H1 (cell line): Measurements from ENCODE around the gene HAT1. TPM values are rescaled to one million over a fixed set of nuclear protein-coding genes. Genes with fewer than 3 reads are reported as not detected.
A peak's percentile ranks its signal among the peaks of the same experiment; 100 is the strongest.

ENCODE experiments used
- CTCF ChIA-PET: fragments of 300-600 bp; sonication (Branson Sonifier 250); formaldehyde crosslinking; loops from one replicate; lab custom pipeline; 2021; ENCODE audit not compliant: partially characterized antibody; lab: Charles Lee
- POLR2A ChIA-PET: fragments of 300-600 bp; sonication (Branson Sonifier 250); formaldehyde crosslinking; loops from one replicate; lab custom pipeline; 2021; ENCODE audit warnings: inconsistent platforms; ENCODE audit not compliant: partially characterized antibody; lab: Charles Lee
- DNase-seq, 2 experiments: peaks; one replicate each; pipeline versions ENCODE4 v3.0.0 to v3.0.0-alpha.2; 2010 to 2022; ENCODE audit warnings: low spot score in 2 of 2, low read depth in 1 of 2, mixed read lengths in 1 of 2
- FAIRE-seq: peaks from 2 replicates; lab custom pipeline; 2011; peaks lifted over from hg19 to GRCh38; lab: Jason Lieb, UNC
- H2AFZ ChIP-seq: 2 replicates; pipeline ENCODE4 v1.8.1; 2012; ENCODE audit warnings: low read length, inconsistent platforms
- H2AK5ac ChIP-seq: 2 replicates; pipeline ENCODE4 v1.6.1; 2013; ENCODE audit warnings: low read depth, low read length
- H2BK120ac ChIP-seq: replicated peaks from 2 replicates; pipeline ENCODE3; 2013; ENCODE audit warnings: low read depth, low read length, inconsistent platforms
- H2BK12ac ChIP-seq: 2 replicates; pipeline ENCODE4 v1.6.1; 2013; ENCODE audit warnings: low read depth, low read length
- H2BK15ac ChIP-seq: 2 replicates; pipeline ENCODE4 v1.6.1; 2013; ENCODE audit warnings: low read length
- H2BK20ac ChIP-seq: 2 replicates; pipeline ENCODE4 v1.6.1; 2013; ENCODE audit warnings: low read length
- H2BK5ac ChIP-seq: 2 replicates; pipeline ENCODE4 v1.6.1; 2013; ENCODE audit warnings: low read depth, low read length
- H3K14ac ChIP-seq: 2 replicates; pipeline ENCODE4 v1.6.1; 2013; ENCODE audit warnings: inconsistent platforms; ENCODE audit not compliant: insufficient read length
- H3K18ac ChIP-seq: 2 replicates; pipeline ENCODE4 v1.6.1; 2013; ENCODE audit warnings: low read length; ENCODE audit errors: extremely low read depth
- H3K23ac ChIP-seq: 2 replicates; pipeline ENCODE4 v1.6.1; 2013; ENCODE audit warnings: inconsistent platforms; ENCODE audit not compliant: insufficient read length
- H3K23me2 ChIP-seq: 2 replicates; pipeline ENCODE4 v1.6.1; 2013; ENCODE audit warnings: low read depth, low read length
- H3K27ac ChIP-seq: 2 replicates; pipeline ENCODE4 v1.6.1; 2011; ENCODE audit warnings: low read depth, low read length, inconsistent platforms
- H3K27me3 ChIP-seq, 4 experiments: replicated peaks in 1 of 4; 1 replicate in 1 of 4; 2 replicates in 3 of 4; pipeline versions ENCODE4 v1.6.1 to v1.8.1; 2011 to 2013; ENCODE audit warnings: low read length in 3 of 4, mild to moderate bottlenecking in 3 of 4, inconsistent platforms in 2 of 4, mixed read lengths in 2 of 4, moderate library complexity in 1 of 4; ENCODE audit not compliant: control insufficient read depth in 3 of 4, insufficient read depth in 3 of 4; ENCODE audit errors: extremely low read depth in 1 of 4
- H3K36me3 ChIP-seq, 4 experiments: 2 replicates each; pipeline versions ENCODE4 v1.6.1 to v1.8.1; 2011 to 2013; ENCODE audit warnings: mild to moderate bottlenecking in 4 of 4, low read length in 3 of 4, moderate library complexity in 2 of 4, control low read depth in 1 of 4, inconsistent platforms in 1 of 4; ENCODE audit not compliant: insufficient read depth in 4 of 4, control insufficient read depth in 2 of 4
- H3K4ac ChIP-seq: replicated peaks from 2 replicates; pipeline ENCODE3; 2013; ENCODE audit warnings: low read length, low read depth, mixed read lengths, inconsistent platforms; ENCODE audit not compliant: insufficient read length
- H3K4me1 ChIP-seq, 4 experiments: replicated peaks in 1 of 4; 1 replicate in 1 of 4; 2 replicates in 3 of 4; pipeline versions ENCODE4 v1.6.1 to v1.8.1; 2011 to 2013; ENCODE audit warnings: low read length in 3 of 4, inconsistent platforms in 2 of 4, mixed read lengths in 1 of 4; ENCODE audit not compliant: insufficient read depth in 4 of 4, control insufficient read depth in 3 of 4
- H3K4me2 ChIP-seq, 2 experiments: 2 replicates each; pipeline versions ENCODE4 v1.6.1 to v1.8.1; 2011 to 2013; ENCODE audit warnings: low read depth in 2 of 2, low read length in 2 of 2, control low read depth in 1 of 2, inconsistent platforms in 1 of 2, mild to moderate bottlenecking in 1 of 2; ENCODE audit not compliant: insufficient read depth in 1 of 2
- H3K4me3 ChIP-seq, 4 experiments: fragments of 200-600, 300-600 bp in 1 of 4; sonication (generic), shearing (Covaris generic), sonication (Bioruptor Twin) in 1 of 4; 2 replicates each; pipeline versions ENCODE4 v1.5.1 to v1.8.1; 2011 to 2016; ENCODE audit warnings: low read length in 4 of 4, low read depth in 3 of 4, control low read depth in 2 of 4, inconsistent platforms in 2 of 4, mild to moderate bottlenecking in 2 of 4, mixed read lengths in 1 of 4, moderate library complexity in 1 of 4; ENCODE audit not compliant: insufficient read depth in 2 of 4; ENCODE audit errors: extremely low read depth in 1 of 4
- H3K56ac ChIP-seq: replicated peaks from 2 replicates; pipeline ENCODE3; 2013; ENCODE audit warnings: low read depth, mild to moderate bottlenecking, mixed read lengths, low read length, inconsistent platforms; ENCODE audit not compliant: insufficient read length
- H3K79me1 ChIP-seq: 2 replicates; pipeline ENCODE4 v1.6.1; 2013; ENCODE audit warnings: low read depth, low read length, control low read depth
- H3K79me2 ChIP-seq, 2 experiments: 2 replicates each; pipeline versions ENCODE4 v1.6.1 to v1.8.1; 2012 to 2013; ENCODE audit warnings: low read length in 2 of 2, mild to moderate bottlenecking in 2 of 2, inconsistent platforms in 1 of 2; ENCODE audit not compliant: insufficient read depth in 2 of 2, control insufficient read depth in 1 of 2
- H3K9ac ChIP-seq, 4 experiments: replicated peaks in 1 of 4; 1 replicate in 1 of 4; 2 replicates in 3 of 4; pipeline versions ENCODE4 v1.6.1 to v1.8.1; 2011 to 2013; ENCODE audit warnings: low read depth in 3 of 4, low read length in 3 of 4, control low read depth in 2 of 4, mild to moderate bottlenecking in 2 of 4, moderate library complexity in 2 of 4, inconsistent platforms in 1 of 4; ENCODE audit errors: extremely low read depth in 1 of 4
- H3K9me3 ChIP-seq, 2 experiments: 2 replicates each; pipeline versions ENCODE4 v1.6.1 to v1.8.1; 2012 to 2013; ENCODE audit warnings: mild to moderate bottlenecking in 2 of 2, moderate library complexity in 2 of 2, control low read depth in 1 of 2, inconsistent platforms in 1 of 2, low read depth in 1 of 2, low read length in 1 of 2, mixed read lengths in 1 of 2; ENCODE audit not compliant: insufficient read depth in 2 of 2
- H4K20me1 ChIP-seq, 2 experiments: replicated peaks in 1 of 2; 2 replicates each; pipeline versions ENCODE3 to v1.8.1; 2011 to 2013; ENCODE audit warnings: inconsistent platforms in 2 of 2, low read length in 2 of 2, mild to moderate bottlenecking in 1 of 2; ENCODE audit not compliant: insufficient read depth in 2 of 2, control insufficient read depth in 1 of 2
- H4K5ac ChIP-seq: 2 replicates; pipeline ENCODE4 v1.6.1; 2013; ENCODE audit warnings: low read length, low read depth, mixed read lengths, inconsistent platforms; ENCODE audit not compliant: insufficient read length
- H4K8ac ChIP-seq: 2 replicates; pipeline ENCODE4 v1.8.0; 2013; ENCODE audit warnings: mild to moderate bottlenecking, moderate library complexity, low read length, inconsistent platforms; ENCODE audit not compliant: insufficient read depth; ENCODE audit errors: extremely low read depth
- H4K91ac ChIP-seq: replicated peaks from 2 replicates; pipeline ENCODE3; 2013; ENCODE audit warnings: low read length, mixed read lengths, inconsistent platforms; ENCODE audit not compliant: insufficient read length
- CEBPB ChIP-seq: IDR thresholded peaks from 2 replicates; pipeline ENCODE4 v1.6.1; 2012; ENCODE audit warnings: low read depth, low read length
- CHD1 ChIP-seq: IDR thresholded peaks from 2 replicates; pipeline ENCODE4 v1.6.1; 2012; ENCODE audit warnings: low read depth, low read length, improper control_type of control experiment
- CHD2 ChIP-seq: IDR thresholded peaks from 2 replicates; pipeline ENCODE4 v1.6.1; 2012; ENCODE audit warnings: low read length, improper control_type of control experiment
- FOSL1 ChIP-seq: IDR thresholded peaks from 2 replicates; pipeline ENCODE4 v1.6.1; 2011; ENCODE audit warnings: mild to moderate bottlenecking, low read depth, low read length, moderate library complexity; ENCODE audit not compliant: insufficient read depth
- GABPA ChIP-seq: IDR thresholded peaks from 2 replicates; pipeline ENCODE4 v1.6.1; 2011; ENCODE audit warnings: mild to moderate bottlenecking, low read length, moderate library complexity, borderline replicate concordance; ENCODE audit not compliant: insufficient read depth
- MAFK ChIP-seq: IDR thresholded peaks from 2 replicates; pipeline ENCODE4 v1.6.1; 2012; ENCODE audit warnings: low read depth, mild to moderate bottlenecking, improper control_type of control experiment, low read length
- NRF1 ChIP-seq: IDR thresholded peaks from 2 replicates; pipeline ENCODE4 v1.6.1; 2011; ENCODE audit warnings: mild to moderate bottlenecking, low read depth, low read length, improper control_type of control experiment
- POU5F1 ChIP-seq: IDR thresholded peaks from 2 replicates; pipeline ENCODE4 v1.6.1; 2011; ENCODE audit warnings: low read depth, mild to moderate bottlenecking, low read length, moderate library complexity
- SAP30 ChIP-seq: fragments of 300-600 bp; sonication (generic); IDR thresholded peaks from 2 replicates; pipeline ENCODE4 v1.7.1; 2012; ENCODE audit warnings: low read length, moderate library complexity, mild to moderate bottlenecking, inconsistent platforms; ENCODE audit not compliant: insufficient read depth, insufficient replicate concordance
- SUZ12 ChIP-seq: fragments of 200-600 bp; sonication (generic); IDR thresholded peaks from 2 replicates; pipeline ENCODE4 v1.6.1; 2012; ENCODE audit warnings: mild to moderate bottlenecking, inconsistent platforms, low read length, moderate library complexity, mixed read lengths
- ZNF274 ChIP-seq: IDR thresholded peaks from 2 replicates; pipeline ENCODE4 v1.7.0; 2012; ENCODE audit warnings: low read length, borderline replicate concordance; ENCODE audit errors: extremely low read depth
- WGBS, 2 experiments: shearing (Covaris generic) in 1 of 2; methylation state at CpG; one replicate each; pipeline versions ENCODE4 v1.1.6 to v1.1.7; 2013 to 2015; ENCODE audit warnings: low lambda C conversion rate in 2 of 2, mixed read lengths in 2 of 2, inconsistent platforms in 1 of 2, low coverage in 1 of 2, missing lambda C conversion rate in 1 of 2; ENCODE audit not compliant: insufficient replicate concordance in 2 of 2, insufficient coverage in 1 of 2, insufficient read length in 1 of 2; ENCODE audit errors: extremely low coverage in 1 of 2, missing lambda C conversion rate in 1 of 2; 5-methylcytosine and 5-hydroxymethylcytosine counted together
- polyA plus RNA-seq, 7 experiments: library from polyadenylated mRNA; depleted of rRNA in 3 of 7; stranded (reverse) in 5 of 7; unstranded in 2 of 7; fragments of >200 nt in 5 of 7; fragments of 200-250 nt in 2 of 7; gene quantifications; 1 replicate in 5 of 7; 2 replicates in 1 of 7; 4 replicates in 1 of 7; pipeline versions ENCODE4 v1.2.1 to v1.2.3, GENCODE V29; 2011 to 2013; ENCODE audit warnings: missing spikeins in 2 of 7, mixed read lengths in 2 of 7
- total RNA-seq: library from RNA; stranded (reverse); fragmentation: NEBNext Ultra II Directional; extraction: Animal tissue kit (Norgen Biotek cat#: 25700); gene quantifications from 2 replicates; pipeline ENCODE4 v1.2.1, GENCODE V29; 2021

Gene HAT1
- total and polyA plus RNA-seq, 2 of the 8 experiments (the other 6 are each of a cell fraction or from before 2014, with no cell fraction given) = 44.6 to 74.2 TPM

DNA sequence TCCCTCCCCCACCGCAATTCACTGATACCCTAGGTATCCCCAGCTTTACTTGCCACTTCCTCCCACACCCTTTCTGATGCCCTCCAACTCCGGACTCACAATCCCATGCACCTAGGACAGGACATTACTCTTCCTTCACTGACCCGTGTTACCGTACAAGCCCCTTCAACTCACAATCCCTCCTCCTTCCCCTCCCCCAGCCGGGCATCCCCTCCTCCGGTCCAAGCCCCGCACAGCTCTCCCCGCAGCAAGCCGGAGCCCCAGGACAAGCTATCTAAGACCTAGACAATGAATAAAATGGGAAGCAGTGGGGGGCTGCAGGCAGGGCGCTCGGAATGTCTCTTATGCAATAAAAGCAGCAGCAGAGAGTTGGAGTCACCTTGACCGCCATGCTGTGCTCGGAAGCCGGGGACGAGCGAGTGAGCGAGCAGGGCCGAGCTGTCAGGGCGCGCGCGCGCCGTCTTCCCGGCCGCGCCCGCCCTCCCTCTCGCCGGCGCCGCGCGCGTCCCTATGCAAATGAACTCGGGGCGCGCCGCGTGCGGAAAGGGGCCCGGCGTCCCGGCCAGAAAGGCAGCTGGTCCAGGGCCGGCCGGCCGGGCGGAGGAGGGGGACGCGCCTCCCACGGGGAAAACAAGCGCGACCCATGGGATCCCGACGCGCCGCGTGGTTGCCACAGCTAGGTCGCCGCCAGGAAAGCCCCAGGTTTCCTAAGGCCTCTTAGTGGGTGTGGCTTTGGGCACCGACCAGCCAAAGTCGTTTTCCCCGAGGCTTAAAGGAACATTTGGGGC, 28.2 kb upstream of the HAT1 start, which contains the start of gene SLC25A12:
Gene SLC25A12 (minus strand): TSS at position 421 of the 788 bp plus-strand sequence. CDS start 30 bp downstream, at position 391.
- no peak within 1 kb of the TSS for H3K4ac ChIP-seq
- H4K5ac ChIP-seq = peak within 1 kb of the TSS; percentile 38
- no peak within 1 kb of the TSS for H4K91ac ChIP-seq
- H3K9me3 ChIP-seq = peaks cover 0 to 3% of the 10 kb centered on the region in 2 experiments; a peak in 1 of 4 replicates
- peak within 1 kb of the TSS; percentile 75 to 97 (median 82) for H3K4me3 ChIP-seq
- no peak within 1 kb of the TSS for H2AK5ac ChIP-seq
- CTCF ChIA-PET = interaction anchor here (1.1 to 1.3 kb wide), 4 partner anchors 13 to 190 kb away, joined by 3 to 6 read pairs (median 4); no protein-coding TSS in a partner anchor
- H3K27ac ChIP-seq = peak within 1 kb of the TSS; percentile 2; the same call in 1 of the 2 replicates
- H3K23me2 ChIP-seq = peaks cover 3% of the 10 kb centered on the region
- H3K27me3 ChIP-seq = no peaks in the 10 kb centered on the region
- H4K20me1 ChIP-seq = no peaks in the 10 kb centered on the region
- H3K56ac ChIP-seq = peak within 1 kb of the TSS; percentile 1
- peak within 1 kb of the TSS; percentile 38 to 77 (median 58) for H3K9ac ChIP-seq
- POLR2A ChIA-PET = interaction anchor here (0.7 to 2.9 kb wide), 7 partner anchors 11 to 510 kb away, joined by 3 to 23 read pairs (median 3); partner anchors contain the start of gene HAT1
- no peaks in the 10 kb centered on the region for H3K79me2 ChIP-seq
- WGBS, 2 experiments = 2% methylated on average over 9 of the region's 63 CpGs; no CpG with 5 or more reads in 1 of the 2 experiments
- H2AFZ ChIP-seq = peak within 1 kb of the TSS; percentile 73
- peak within 1 kb of the TSS; percentile 81; the same call in 1 of the 2 replicates for H2BK5ac ChIP-seq
- H3K79me1 ChIP-seq = no peaks in the 10 kb centered on the region
- peak within 1 kb of the TSS; percentile 93; the same call in 1 of the 2 replicates for H3K18ac ChIP-seq
- peaks cover 0 to 6% (median 2%) of the 10 kb centered on the region in 4 experiments; a peak in 2 of 7 replicates for H3K4me1 ChIP-seq
- no peak for FAIRE-seq
- 0 out of 2 replicates have a peak within 1 kb of the TSS, but pooled peaks have one; percentile 90 for H2BK20ac ChIP-seq
- H3K4me2 ChIP-seq = peak within 1 kb of the TSS; percentile 82 to 89
- H2BK15ac ChIP-seq = peak within 1 kb of the TSS; percentile 98
- no peak within 1 kb of the TSS for H2BK120ac ChIP-seq
- H3K14ac ChIP-seq = no peak within 1 kb of the TSS
- DNase-seq = peak in 1 of 2 experiments; percentile 83
- H4K8ac ChIP-seq = peak within 1 kb of the TSS; percentile 87; the same call in 1 of the 2 replicates
- no peak within 1 kb of the TSS for H3K23ac ChIP-seq
- peak within 1 kb of the TSS; percentile 90 for H2BK12ac ChIP-seq
- no peaks in the 10 kb centered on the region; a peak in 2 of 8 replicates for H3K36me3 ChIP-seq
- TF ChIP-seq ZNF274 (no peak), CHD1 (no peak), SAP30 (peak; percentile 92), GABPA (no peak), CHD2 (no peak), POU5F1 (no peak), MAFK (no peak), CEBPB (peak; percentile 87), SUZ12 (no peak), FOSL1 (0 out of 2 replicates have a peak, but pooled peaks have one; percentile 27), NRF1 (no peak)
